ENCODE measurements around the gene NUMBL. TPM values are rescaled to one million over a fixed set of nuclear protein-coding genes. Genes with fewer than 3 reads are reported as not detected.
A peak's percentile ranks its signal among the peaks of the same experiment; 100 is the strongest.
"Not testable (repeated sequence)": the region's sequence is repeated elsewhere in the genome, so short reads cannot be mapped to it uniquely, and the experiment has no call there.

NUMBL gene
- total RNA-seq, 1 donor from 2014 or later, result 18.2 TPM

GRCh38 chr19:40662925-40663694 is 27.3 kb downstream of the NUMBL start:
- DNase-seq, result peak; percentile 82

- DNase-seq, result no peak
These were observed 28.8 kb downstream of the NUMBL start for GRCh38 chr19:40661616-40662015.

- no peak for DNase-seq
These were observed 30.9 kb downstream of the NUMBL start for GRCh38 chr19:40659566-40659965.

GRCh38 chr19:40659116-40659515 is 31.3 kb downstream of the NUMBL start:
- no peak for DNase-seq

DNA sequence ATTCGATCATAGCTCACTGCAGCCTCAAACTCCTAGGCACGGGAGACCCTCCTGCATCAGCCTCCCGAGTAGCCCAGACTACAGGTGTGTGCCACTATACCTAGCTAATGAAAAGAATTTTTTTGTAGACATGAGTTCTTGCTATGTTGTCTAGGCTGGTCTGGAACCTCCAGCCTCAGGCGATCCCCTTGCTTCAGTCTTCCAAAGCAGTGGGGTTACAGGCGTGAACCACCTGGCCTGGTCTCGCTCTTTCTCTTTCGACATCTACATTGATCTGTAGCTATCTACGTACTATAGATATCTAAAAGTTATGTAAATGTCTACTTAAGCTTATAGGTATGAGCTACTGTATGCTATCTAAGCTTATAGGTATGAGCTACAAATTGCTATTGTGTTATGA is 32.4 kb downstream of the NUMBL start:
- DNase-seq, result no peak

- not testable (repeated sequence) for DNase-seq
These were observed 34.8 kb downstream of the NUMBL start for GRCh38 chr19:40655684-40656083.

DNA sequence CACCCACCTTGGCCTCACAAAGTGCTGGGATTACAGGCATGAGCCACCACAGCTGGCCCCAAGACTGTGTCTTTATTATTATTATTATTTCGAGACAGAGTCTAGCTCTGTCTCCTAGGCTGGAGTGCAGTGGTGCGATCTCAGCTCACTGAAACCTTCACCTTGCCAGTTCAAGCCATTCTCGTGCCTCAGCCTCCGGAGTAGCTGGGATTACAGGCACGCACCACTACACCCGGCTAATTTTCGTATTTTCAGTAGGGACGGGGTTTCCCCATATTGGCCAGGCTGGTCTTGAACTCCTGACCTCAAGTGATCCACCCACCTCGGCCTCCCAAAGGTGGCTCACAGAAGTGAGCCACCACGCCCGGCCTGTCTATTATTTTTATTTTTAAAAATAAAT is 38.1 kb downstream of the NUMBL start:
- not testable (repeated sequence) for DNase-seq

GRCh38 chr19:40650749-40651305 is 39.6 kb downstream of the NUMBL start:
- no peak for DNase-seq

DNA sequence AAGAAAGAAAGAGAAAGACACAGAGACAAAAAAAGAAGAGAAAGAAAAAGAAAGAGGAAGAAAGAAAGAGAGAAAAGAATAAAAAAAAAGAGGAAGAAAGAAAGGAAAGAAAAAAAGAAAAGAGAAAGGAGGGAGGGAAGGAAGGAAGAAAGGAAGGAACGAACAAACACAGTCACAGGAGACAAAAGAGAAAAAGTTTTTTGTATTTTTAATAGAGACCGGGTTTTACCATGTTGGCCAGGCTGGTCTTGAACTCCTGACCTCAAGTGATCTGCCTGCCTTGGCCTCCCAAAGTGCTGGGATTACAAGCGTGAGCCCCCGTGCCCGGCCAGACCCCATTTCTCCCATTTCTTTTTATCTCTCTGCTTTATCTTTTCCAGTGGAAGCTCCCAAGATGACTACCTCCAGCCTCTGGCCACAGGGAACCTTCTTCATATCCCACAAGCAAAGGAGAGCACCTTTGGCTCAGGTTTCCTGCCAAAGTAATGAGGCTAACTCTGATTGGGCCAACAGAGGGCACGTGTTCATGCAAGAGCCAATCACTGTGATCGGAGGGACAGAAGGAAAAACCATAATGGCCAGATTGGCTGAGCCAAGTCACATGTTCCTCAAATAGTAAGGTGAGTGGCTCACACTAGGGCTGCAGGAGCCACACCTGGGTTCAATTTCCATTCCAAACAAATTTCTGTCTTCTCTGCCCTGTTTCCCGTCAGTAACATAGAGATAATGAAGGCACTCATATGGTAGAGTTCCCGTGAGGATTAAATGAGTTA is 40.4 kb downstream of the NUMBL start:
- not testable (repeated sequence) for DNase-seq

DNA sequence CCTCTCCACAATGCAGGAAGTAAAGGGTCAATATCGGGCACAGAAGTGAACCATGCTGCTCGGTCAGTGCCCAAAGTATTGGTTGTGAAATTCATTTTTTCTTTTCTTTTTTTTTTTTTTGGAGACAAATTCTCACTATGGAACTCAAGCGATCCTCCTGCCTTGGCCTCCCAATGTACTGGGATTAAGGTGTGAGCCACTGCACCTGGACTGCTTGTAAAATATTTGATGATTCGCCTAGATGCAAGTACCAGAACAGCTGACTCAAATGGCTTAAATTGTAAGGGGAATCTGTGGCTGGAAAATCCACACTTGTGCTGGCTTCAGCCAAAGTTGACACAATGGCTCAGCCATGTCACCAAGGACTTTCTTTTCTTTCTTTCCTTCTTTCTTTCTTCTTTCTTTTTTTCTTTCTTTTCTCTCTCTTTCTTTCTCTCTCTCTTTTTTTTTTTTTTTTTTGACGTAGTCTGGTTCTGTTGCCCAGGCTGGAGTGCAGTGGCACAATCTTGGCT is 43.7 kb downstream of the NUMBL start:
- DNase-seq, result no peak

- no peak for DNase-seq
These were observed 47.6 kb downstream of the NUMBL start for GRCh38 chr19:40642757-40643305.

GRCh38 chr19:40642051-40642706 is 48.3 kb downstream of the NUMBL start:
- DNase-seq, result no peak

GRCh38 chr19:40641281-40641680 is 49.2 kb downstream of the NUMBL start:
- no peak for DNase-seq

DNA sequence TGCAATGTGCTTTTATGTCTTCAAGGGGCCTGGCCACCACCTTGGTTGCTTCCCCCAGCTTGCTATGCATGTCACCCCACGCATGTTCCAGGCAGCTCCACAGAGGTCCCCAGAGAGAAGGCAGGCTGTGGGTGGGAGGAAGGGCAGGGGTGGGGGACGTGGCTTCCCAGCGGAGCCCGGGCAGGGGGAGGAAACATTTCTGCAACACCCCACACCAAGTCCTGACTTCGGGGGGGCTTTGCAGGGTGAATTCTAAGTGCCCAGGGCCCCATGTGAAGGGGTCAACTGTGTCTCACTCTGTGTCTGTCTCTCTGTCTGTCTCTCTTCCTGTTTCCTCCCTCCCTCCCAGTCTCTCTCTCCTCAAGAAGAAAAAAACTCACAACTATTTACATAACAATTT is 49.7 kb downstream of the NUMBL start:
- no peak for DNase-seq

DNA sequence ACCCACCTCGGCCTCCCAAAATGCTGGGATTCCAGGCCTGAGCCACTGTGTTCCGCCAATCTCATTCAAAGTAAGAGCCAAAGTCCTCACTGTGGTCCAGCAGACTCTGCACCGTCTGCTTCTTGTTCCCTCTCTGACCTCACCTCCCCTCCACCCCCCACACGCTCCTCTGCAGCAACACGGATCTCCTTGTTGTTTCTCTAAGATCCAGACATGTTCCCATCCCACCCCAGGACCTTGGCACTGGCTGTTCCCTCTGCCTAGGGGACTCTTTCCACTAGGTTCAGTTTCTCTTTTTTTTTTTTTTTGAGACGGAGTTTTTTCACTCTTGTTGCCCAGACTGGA is 50.8 kb downstream of the NUMBL start:
- no peak for DNase-seq

- DNase-seq, result no peak
These were observed 52.1 kb downstream of the NUMBL start for GRCh38 chr19:40638327-40638726.

DNA sequence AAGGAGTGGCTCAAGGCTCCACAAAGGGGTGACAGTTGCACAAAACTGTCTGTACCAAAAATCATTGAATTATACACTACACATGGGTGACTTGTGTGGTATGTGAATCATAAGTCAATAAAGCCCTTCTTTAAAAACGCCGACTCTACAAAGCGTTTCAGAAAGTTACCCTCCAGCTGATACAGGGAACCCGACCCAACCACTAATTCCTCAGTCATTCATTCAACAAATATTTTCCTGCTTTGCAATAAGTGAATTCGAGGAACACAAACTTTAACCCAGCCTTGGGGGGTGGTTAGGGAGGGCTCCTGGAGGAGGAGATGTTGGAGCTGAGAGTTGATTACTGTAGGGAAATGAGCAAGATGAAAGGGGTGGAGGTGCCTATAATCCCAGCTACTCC is 57.2 kb downstream of the NUMBL start:
- DNase-seq, result no peak

DNA sequence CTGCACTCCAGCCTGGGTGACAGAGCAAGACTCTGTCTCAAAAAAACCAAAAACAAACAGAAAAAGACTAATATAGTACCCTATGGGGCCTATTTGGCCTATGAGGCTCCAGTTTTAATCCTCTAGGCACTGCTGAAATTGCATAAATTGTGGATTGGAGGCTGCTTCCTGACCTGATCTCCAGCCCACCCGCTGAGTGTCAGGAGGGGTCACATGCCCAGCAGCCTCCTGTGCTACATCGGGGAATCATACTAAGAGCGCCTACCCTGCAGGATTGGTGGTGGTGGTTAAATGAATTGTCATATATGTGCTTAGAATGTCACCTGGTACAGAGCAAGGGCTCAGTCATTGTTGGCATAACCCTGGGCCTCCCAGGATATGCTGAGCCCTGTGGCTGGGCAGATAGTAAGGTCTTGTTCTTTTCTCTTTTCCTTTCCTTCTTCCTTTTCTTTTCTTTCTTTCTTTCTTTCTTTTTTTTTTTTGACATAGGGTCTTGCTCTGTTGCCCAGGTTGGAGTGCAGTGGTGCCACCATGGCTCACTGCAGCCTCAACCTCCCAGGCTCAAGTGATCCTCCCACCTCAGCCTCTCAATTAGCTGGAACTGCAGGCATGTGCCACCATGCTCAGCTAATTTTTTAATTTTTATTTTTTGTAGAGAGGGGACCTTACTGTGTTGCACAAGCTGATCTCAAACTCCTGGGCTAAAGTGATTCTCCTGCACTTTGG is 58.0 kb downstream of the NUMBL start:
- no peak for DNase-seq

GRCh38 chr19:40630571-40631160 is 59.8 kb downstream of the NUMBL start:
- no peak for DNase-seq

GRCh38 chr19:40629346-40629745 is 61.1 kb downstream of the NUMBL start:
- DNase-seq, result no peak
